Adrenal gland (tissue), 12 donors: Measurements from ENCODE around the gene CTTNBP2NL. TPM values are rescaled to one million over a fixed set of nuclear protein-coding genes. Genes with fewer than 3 reads are reported as not detected.
"Not testable (repeated sequence)": the region's sequence is repeated elsewhere in the genome, so short reads cannot be mapped to it uniquely, and the experiment has no call there.

ENCODE experiments used
- DNase-seq, 7 donors: peaks; one replicate each; pipeline ENCODE4 v3.0.0-alpha.2; 2019 to 2020
- H3K27ac ChIP-seq, 5 donors: fragments of 200-600 bp; sonication (generic) in 4 of 5; 1 replicate in 3 of 5; 2 replicates in 2 of 5; pipeline versions ENCODE4 v1.5.1 to v1.8.0; 2016 to 2020; ENCODE audit warnings: mild to moderate bottlenecking in 1 of 5
- H3K27me3 ChIP-seq: fragments of 200-600 bp; 2 replicates; pipeline ENCODE4 v1.8.0; 2021
- H3K36me3 ChIP-seq, 2 donors: fragments of 200-600 bp; replicated peaks in 1 of 2; 1 replicate in 1 of 2; 2 replicates in 1 of 2; pipeline versions ENCODE4 v1.5.1 to v1.8.0; 2018 to 2022
- H3K4me1 ChIP-seq, 2 donors: fragments of 200-600 bp; replicated peaks in 1 of 2; 1 replicate in 1 of 2; 2 replicates in 1 of 2; pipeline versions ENCODE4 v1.5.1 to v1.8.0; 2018 to 2021
- H3K4me3 ChIP-seq, 4 donors: fragments of 200-600 bp; sonication (generic) in 3 of 4; one replicate each; pipeline ENCODE4 v1.5.1; 2016 to 2018
- H3K9me3 ChIP-seq, 3 donors: fragments of 200-600 bp; sonication (generic) in 1 of 3; replicated peaks in 1 of 3; 1 replicate in 2 of 3; 2 replicates in 1 of 3; pipeline versions ENCODE4 v1.5.1 to v1.8.0; 2016 to 2021
- CTCF ChIP-seq, 6 experiments: fragments of 450-650 bp in 4 of 6; fragments of 200-600 bp in 2 of 6; sonication (generic) in 1 of 6; IDR thresholded peaks; 1 replicate in 5 of 6; 2 replicates in 1 of 6; pipeline versions ENCODE4 v1.5.1 to v1.8.0; 2016 to 2021; ENCODE audit warnings: antibody characterized with exemption in 6 of 6, mild to moderate bottlenecking in 2 of 6, moderate library complexity in 1 of 6
- POLR2A ChIP-seq, 2 donors: fragments of 450-650 bp; IDR thresholded peaks; one replicate each; pipeline ENCODE4 v1.6.1; 2017; ENCODE audit warnings: antibody characterized with exemption in 2 of 2, mild to moderate bottlenecking in 2 of 2, moderate library complexity in 1 of 2
- whole genome bisulfite sequencing, 4 donors: extraction: QIAGEN DNeasy Blood & Tissue Kit in 2 of 4; methylation state at CpG; one replicate each; pipeline versions ENCODE4 v1.1.5 to v1.1.7; 2013 to 2017; 5-methylcytosine and 5-hydroxymethylcytosine counted together
- intact Hi-C, 2 donors: fragments of 100-400 bp; cut with DNase I; formaldehyde crosslinking; loops; one replicate each; pipeline versions ENCODE4 v1.14.1 to v1.15.0; 2022 to 2023
- polyA plus RNA-seq, 3 donors: library from polyadenylated mRNA; stranded (reverse); fragments of 200-250 nt in 2 of 3; fragments of 350-450 nt in 1 of 3; fragmentation: Illumina TruSeq in 1 of 3; extraction: RNeasy Lipid Tissue Mini Kit (QIAGEN cat#74804) in 1 of 3; gene quantifications; one replicate each; pipeline ENCODE4 v1.2.3, GENCODE V29; 2013 to 2014
- total RNA-seq, 9 donors: library from RNA; depleted of rRNA in 4 of 9; stranded (reverse); fragments of >200 nt in 4 of 9; fragments of 120-200 nt in 1 of 9; fragmentation: NEBNext Ultra II Directional in 1 of 9; extraction: Animal tissue kit (Norgen Biotek cat#: 25700) in 1 of 9; gene quantifications; one replicate each; pipeline versions ENCODE4 v1.1.0 to v1.2.4, GENCODE V29; 2013 to 2023
- donor health status: healthy with polysubstance abuse.
- donor health status: Bipolar disorder and iron deficiency.
- donor health status: DM: yes; HTN: yes; CAD: no.
- donor health status: DM: no; HTN: no; CAD: no.
- donor health status: DM: no; HTN: no; CAD: no.
- donor health status: DM: yes; HTN: yes; CAD: no.

Gene CTTNBP2NL
- total and polyA plus RNA-seq, 12 donors, result 2.5 to 22.0 (median 9.9) TPM

DNA sequence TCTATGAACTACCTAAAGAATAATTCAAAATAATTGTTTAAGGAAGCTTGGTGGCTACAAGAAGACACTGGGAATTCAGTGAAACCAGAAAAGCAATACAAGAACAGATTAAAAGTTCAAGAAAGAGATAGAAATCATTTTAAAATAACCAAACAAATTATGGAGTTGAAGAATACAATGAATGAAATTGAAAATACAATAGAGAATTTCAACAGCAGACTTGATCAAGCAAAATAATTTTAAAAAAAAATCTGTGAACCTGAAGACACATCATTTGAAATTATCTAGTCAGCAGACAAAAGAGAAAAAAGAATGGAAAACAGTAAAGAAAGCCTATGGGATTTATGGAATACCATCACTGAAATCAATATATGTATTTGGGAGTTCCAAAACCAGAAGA, 81.5 kb downstream of the CTTNBP2NL start:
- H3K4me3 ChIP-seq, result no peak overlapping the region
- no peak overlapping the region for H3K27ac ChIP-seq
- no peak for TF ChIP-seq POLR2A (IDR thresholded peaks at IDR 0.05)
- TF ChIP-seq CTCF (IDR thresholded peaks at IDR 0.05), result no peak
- H3K36me3 ChIP-seq, result no peaks in the 10 kb centered on the region
- DNase-seq, result no peak
- intact Hi-C loops, result no loop called here
- H3K4me1 ChIP-seq, result no peaks in the 10 kb centered on the region
- H3K9me3 ChIP-seq, result peaks cover 0 to 8% (median 0%) of the 10 kb centered on the region in 3 donors
- no peaks in the 10 kb centered on the region for H3K27me3 ChIP-seq

GRCh38 chr1:112478314-112478713, 82.3 kb downstream of the CTTNBP2NL start:
- H3K27me3 ChIP-seq, result no peaks in the 10 kb centered on the region
- intact Hi-C loops, result no loop called here
- H3K4me1 ChIP-seq, result no peaks in the 10 kb centered on the region
- no peak overlapping the region for H3K27ac ChIP-seq
- TF ChIP-seq CTCF (IDR thresholded peaks at IDR 0.05) (no peak), POLR2A (IDR thresholded peaks at IDR 0.05) (no peak)
- 83 to 91% (median 89%) methylated on average over 1 of the region's 1 CpG for WGBS, 4 donors
- no peak overlapping the region for H3K4me3 ChIP-seq
- peaks cover 0 to 8% (median 0%) of the 10 kb centered on the region in 3 donors for H3K9me3 ChIP-seq
- DNase-seq, result no peak
- no peaks in the 10 kb centered on the region for H3K36me3 ChIP-seq

- DNase-seq, H3K36me3 ChIP-seq, H3K9me3 ChIP-seq, H3K27ac ChIP-seq, H3K4me3 ChIP-seq, H3K27me3 ChIP-seq, intact Hi-C loops, H3K4me1 ChIP-seq: not testable (repeated sequence)
- 92 to 100% (median 100%) methylated on average over 1 of the region's 1 CpG for WGBS, 4 donors
Measured at GRCh38 chr1:112486063-112486462, 90.0 kb downstream of the CTTNBP2NL start.

DNA sequence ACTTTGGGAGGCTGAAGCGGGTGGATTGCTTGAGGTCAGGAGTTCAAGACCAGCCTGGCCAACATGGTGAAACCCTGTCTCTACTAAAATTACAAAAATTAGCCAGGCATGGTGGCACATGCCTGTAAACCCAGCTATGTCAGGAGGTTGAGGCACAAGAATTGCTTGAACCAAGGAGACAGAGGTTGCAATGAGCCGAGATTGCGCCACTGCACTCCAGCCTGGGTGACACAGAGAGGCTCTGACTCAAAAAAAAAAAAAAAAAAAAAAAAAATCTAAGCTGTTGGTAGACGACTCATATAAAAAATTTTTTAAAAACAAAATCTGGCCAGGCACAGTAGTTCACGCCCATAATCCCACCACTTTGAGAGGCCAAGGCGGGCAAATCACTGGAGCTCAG, 91.7 kb downstream of the CTTNBP2NL start:
- H3K4me3 ChIP-seq, H3K36me3 ChIP-seq, H3K27ac ChIP-seq, H3K27me3 ChIP-seq, DNase-seq, H3K4me1 ChIP-seq, H3K9me3 ChIP-seq, intact Hi-C loops: not testable (repeated sequence)
- 79 to 90% (median 84%) methylated on average over 6 of the region's 6 CpGs for WGBS, 4 donors

GRCh38 chr1:112488141-112488540, 92.1 kb downstream of the CTTNBP2NL start:
- no peaks in the 10 kb centered on the region for H3K4me1 ChIP-seq
- H3K9me3 ChIP-seq, result no peaks in the 10 kb centered on the region
- no peak overlapping the region for H3K4me3 ChIP-seq
- TF ChIP-seq POLR2A (IDR thresholded peaks at IDR 0.05) (no peak), CTCF (IDR thresholded peaks at IDR 0.05) (no peak)
- whole genome bisulfite sequencing, 4 donors, result 83 to 95% (median 93%) methylated on average over 5 of the region's 5 CpGs
- H3K27ac ChIP-seq, result no peak overlapping the region
- H3K27me3 ChIP-seq, result no peaks in the 10 kb centered on the region
- H3K36me3 ChIP-seq, result no peaks in the 10 kb centered on the region
- intact Hi-C loops, result no loop called here
- no peak for DNase-seq
